CD4-positive, alpha-beta T cell (primary cell): ENCODE results near the gene USP2. TPM values are rescaled to one million over a fixed set of nuclear protein-coding genes. Genes with fewer than 3 reads are reported as not detected.

Experiments
- ATAC-seq: fragments of 200-7000 bp; cut with Tn5 transposase; one replicate; pipeline ENCODE4 v1.10.0; 2022; ENCODE audit warnings: mild to moderate bottlenecking; ENCODE audit not compliant: poor library complexity
- CTCF ChIA-PET: fragments of 350-600 bp; sonication (Branson Sonifier 250); formaldehyde crosslinking; loops from one replicate; lab custom pipeline; 2021; ENCODE audit warnings: antibody characterized with exemption, inconsistent platforms; lab: Charles Lee
- POLR2A ChIA-PET: fragments of 350-600 bp; sonication (Branson Sonifier 250); formaldehyde crosslinking; loops from one replicate; lab custom pipeline; 2021; ENCODE audit warnings: antibody characterized with exemption, inconsistent platforms; lab: Charles Lee
- DNase-seq, 14 experiments: peaks; one replicate each; pipeline ENCODE4 v3.0.0-alpha.2; 2013 to 2020; ENCODE audit warnings: mixed read lengths in 2 of 14
- H3K27ac ChIP-seq, 2 donors: one replicate each; pipeline versions ENCODE4 v1.5.1 to v1.7.0; 2013; ENCODE audit warnings: low read length in 2 of 2, low read depth in 1 of 2, mild to moderate bottlenecking in 1 of 2
- H3K27me3 ChIP-seq, 2 experiments: 1 replicate in 1 of 2; 2 replicates in 1 of 2; pipeline versions ENCODE4 v1.6.1 to v1.7.0; 2013; ENCODE audit warnings: low read length in 2 of 2, control low read depth in 1 of 2, mild to moderate bottlenecking in 1 of 2, moderate library complexity in 1 of 2; ENCODE audit not compliant: insufficient read depth in 2 of 2, control insufficient read depth in 1 of 2
- H3K36me3 ChIP-seq: one replicate; pipeline ENCODE4 v1.6.1; 2013; ENCODE audit warnings: low read length, control low read depth; ENCODE audit not compliant: insufficient read depth
- H3K4me1 ChIP-seq: one replicate; pipeline ENCODE4 v1.6.1; 2013; ENCODE audit warnings: low read length, control low read depth; ENCODE audit not compliant: insufficient read depth
- H3K4me3 ChIP-seq: one replicate; pipeline ENCODE4 v1.5.1; 2013; ENCODE audit warnings: mild to moderate bottlenecking, low read length, moderate library complexity
- H3K9me3 ChIP-seq, 2 experiments: 1 replicate in 1 of 2; 2 replicates in 1 of 2; pipeline versions ENCODE4 v1.6.1 to v1.7.0; 2013; ENCODE audit warnings: low read length in 2 of 2, mild to moderate bottlenecking in 2 of 2, control low read depth in 1 of 2, moderate library complexity in 1 of 2; ENCODE audit not compliant: control insufficient read depth in 1 of 2, insufficient read depth in 1 of 2
- H3K27ac Mint-ChIP-seq: one replicate; pipeline ENCODE4 v1.8.0; 2020; ENCODE audit warnings: mixed read lengths
- H3K27me3 Mint-ChIP-seq: one replicate; pipeline ENCODE4 v1.8.0; 2021; ENCODE audit warnings: mixed read lengths
- H3K36me3 Mint-ChIP-seq: one replicate; pipeline ENCODE4 v1.8.0; 2021; ENCODE audit warnings: low read depth, mixed read lengths
- H3K4me1 Mint-ChIP-seq: one replicate; pipeline ENCODE4 v1.8.0; 2021; ENCODE audit warnings: low read depth, mixed read lengths
- H3K4me3 Mint-ChIP-seq: one replicate; pipeline ENCODE4 v1.8.0; 2020; ENCODE audit warnings: mild to moderate bottlenecking, mixed read lengths
- H3K9me3 Mint-ChIP-seq: one replicate; pipeline ENCODE4 v1.8.0; 2020; ENCODE audit warnings: mixed read lengths
- CTCF ChIP-seq: fragments of 200-600 bp; IDR thresholded peaks from one replicate; pipeline ENCODE4 v1.8.0; 2022; ENCODE audit warnings: antibody characterized with exemption, mild to moderate bottlenecking
- intact Hi-C, 2 experiments: fragments of 100-400 bp; cut with DNase I in 1 of 2; cut with micrococcal nuclease in 1 of 2; formaldehyde crosslinking; loops; one replicate each; pipeline versions ENCODE4 v1.15.1 to v1.9.0; 2023 to 2025; cut with DNase I, micrococcal nuclease
- polyA plus RNA-seq, 2 donors: library from polyadenylated mRNA; unstranded; fragments of 120-200 nt; gene quantifications; one replicate each; pipeline ENCODE4 v1.2.1, GENCODE V29; 2013
- total RNA-seq, 174 experiments: library from RNA in 2 of 174; stranded (reverse) in 2 of 174; gene quantifications; one replicate each; pipeline ENCODE4 v1.2.3 and lab custom pipeline; 2021 to 2026

Gene USP2
- total RNA-seq (1 to 10 TPM; 2.0 to 2.6 TPM), total RNA-seq (lab: John Stamatoyannopoulos, UW) (0 to 10.4 (median 0.28) reads per million in 172 experiments)
- 0.11 TPM for polyA plus RNA-seq (2013, experiment 1 of 2)
- 0.99 TPM for polyA plus RNA-seq (2013, experiment 2 of 2)

GRCh38 chr11:119381181-119381988, at the start of gene USP2:
Gene USP2 (minus strand): TSS chr11:119381690. CDS start chr11:119373480, 8,210 bp downstream.
- ChIA-PET POLR2A (interaction anchor here (1.2 kb wide), 1 partner anchor 25 kb away, joined by 5 read pairs; no protein-coding TSS in a partner anchor), CTCF (interaction anchor here (0.7 to 3.8 kb wide), 10 partner anchors 8 to 93 kb away, joined by 3 to 65 read pairs (median 4); no protein-coding TSS in a partner anchor)
- ATAC-seq (peak; percentile 95), DNase-seq (peak; percentile 90 to 98 (median 96))
- peak within 1 kb of the TSS; percentile 36 for H3K4me3 Mint-ChIP-seq
- H3K27ac Mint-ChIP-seq: no peak within 1 kb of the TSS
- Histone ChIP-seq H3K4me1 (peaks cover 26% of the 10 kb centered on the region), H3K36me3 (no peaks in the 10 kb centered on the region), H3K4me3 (peak within 1 kb of the TSS; percentile 71), H3K27ac (peak within 1 kb of the TSS in 1 of 2 donors; percentile 34), H3K27me3 (peaks cover 0 to 5% of the 10 kb centered on the region in 2 experiments), H3K9me3 (no peaks in the 10 kb centered on the region)
- H3K9me3 Mint-ChIP-seq: no peaks in the 10 kb centered on the region
- intact Hi-C loops: loop anchor here (1.0 to 10.0 kb wide), 2 partner anchors 25 to 343 kb away; partner anchors contain the start of gene NECTIN1 (in 1 of the 2)
- no peaks in the 10 kb centered on the region for H3K4me1 Mint-ChIP-seq
- peak; percentile 94 for TF ChIP-seq CTCF
- H3K27me3 Mint-ChIP-seq: no peaks in the 10 kb centered on the region
- H3K36me3 Mint-ChIP-seq: no peaks in the 10 kb centered on the region

DNA sequence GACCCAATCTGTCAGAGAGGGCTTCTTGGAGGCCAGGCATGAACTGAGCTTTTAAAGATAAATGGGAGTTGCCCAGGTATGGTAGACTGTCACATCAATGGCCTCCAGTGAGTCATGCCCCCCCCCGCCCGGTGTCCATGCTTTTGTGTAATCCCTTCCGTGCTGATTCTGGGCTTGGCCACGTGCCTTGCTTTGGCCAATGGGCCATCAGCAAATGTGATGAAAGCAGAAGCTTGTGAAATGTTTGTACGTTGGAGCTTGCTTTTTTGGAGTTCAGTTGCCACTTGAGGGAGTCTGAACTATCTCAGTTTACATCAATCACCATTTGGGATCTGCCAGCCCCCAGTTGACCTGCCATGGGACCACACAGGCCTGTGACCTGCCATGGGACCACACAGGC, 45.8 kb upstream of the USP2 start:
- Histone ChIP-seq H3K4me1 (peaks cover 12% of the 10 kb centered on the region), H3K27ac (no peak overlapping the region), H3K27me3 (peaks cover 24 to 35% of the 10 kb centered on the region in 2 experiments), H3K36me3 (no peaks in the 10 kb centered on the region), H3K9me3 (no peaks in the 10 kb centered on the region), H3K4me3 (no peak overlapping the region)
- ChIA-PET POLR2A (no interaction called here), CTCF (no interaction called here)
- Mint-ChIP-seq H3K4me1 (peaks cover 10% of the 10 kb centered on the region), H3K27me3 (peaks cover 81% of the 10 kb centered on the region), H3K36me3 (no peaks in the 10 kb centered on the region), H3K4me3 (no peak overlapping the region), H3K27ac (no peak overlapping the region), H3K9me3 (no peaks in the 10 kb centered on the region)
- TF ChIP-seq CTCF: no peak
- DNase-seq: no peak
- intact Hi-C loops: no loop called here
- no peak for ATAC-seq

DNA sequence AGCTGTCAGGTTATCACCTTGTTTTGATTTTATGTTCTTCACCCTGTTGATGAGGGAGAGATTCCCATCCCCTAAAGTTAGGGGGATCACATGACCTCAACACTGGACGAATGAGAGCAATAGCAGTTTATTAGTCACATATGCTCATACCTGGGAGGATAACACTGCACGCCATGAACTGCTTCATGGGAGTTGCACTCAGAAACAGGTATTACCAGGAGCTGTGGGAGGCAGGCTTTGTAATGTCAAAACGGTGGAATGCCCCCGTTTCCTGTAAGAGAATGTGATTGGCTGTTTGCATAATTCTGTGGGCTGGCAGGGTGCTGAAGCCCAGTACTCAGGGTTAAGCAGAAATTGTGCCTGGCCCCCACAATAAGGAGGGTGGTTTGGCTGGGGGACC, 44.7 kb upstream of the USP2 start:
- Histone ChIP-seq H3K4me1 (peaks cover 19% of the 10 kb centered on the region), H3K36me3 (no peaks in the 10 kb centered on the region), H3K4me3 (no peak overlapping the region), H3K27me3 (peaks cover 31 to 42% of the 10 kb centered on the region in 2 experiments), H3K9me3 (no peaks in the 10 kb centered on the region), H3K27ac (no peak overlapping the region)
- POLR2A ChIA-PET: no interaction called here
- peaks cover 82% of the 10 kb centered on the region for H3K27me3 Mint-ChIP-seq
- DNase-seq (no peak), ATAC-seq (no peak)
- intact Hi-C loops: no loop called here
- no peak overlapping the region for H3K27ac Mint-ChIP-seq
- CTCF ChIA-PET: no interaction called here
- H3K4me3 Mint-ChIP-seq: no peak overlapping the region
- TF ChIP-seq CTCF: no peak
- H3K4me1 Mint-ChIP-seq: peaks cover 20% of the 10 kb centered on the region
- no peaks in the 10 kb centered on the region for H3K9me3 Mint-ChIP-seq
- H3K36me3 Mint-ChIP-seq: no peaks in the 10 kb centered on the region
